ENCODE measurements around the gene URM1.

DNA sequence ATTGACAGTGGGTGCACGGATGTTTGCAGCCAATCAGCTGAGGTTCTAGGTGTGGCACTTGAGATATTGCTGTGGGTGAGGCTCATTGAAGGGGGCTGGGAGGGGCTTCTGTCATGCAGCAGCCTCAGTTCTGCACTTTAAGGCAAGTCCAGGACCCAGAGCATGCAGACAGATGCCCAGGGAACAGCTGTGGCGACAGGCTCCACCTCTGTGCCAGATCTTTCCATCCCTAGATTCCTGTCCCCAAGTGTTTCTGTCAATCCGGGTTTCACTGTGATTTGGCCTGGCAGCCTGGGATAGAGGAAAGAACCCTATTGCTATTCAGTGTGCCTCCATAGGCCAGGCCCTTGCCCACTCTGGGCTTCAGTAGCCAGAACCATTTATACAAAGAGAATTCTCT, 28.7 kb downstream of the URM1 start:
- TF ChIP-seq, protein P1, sequence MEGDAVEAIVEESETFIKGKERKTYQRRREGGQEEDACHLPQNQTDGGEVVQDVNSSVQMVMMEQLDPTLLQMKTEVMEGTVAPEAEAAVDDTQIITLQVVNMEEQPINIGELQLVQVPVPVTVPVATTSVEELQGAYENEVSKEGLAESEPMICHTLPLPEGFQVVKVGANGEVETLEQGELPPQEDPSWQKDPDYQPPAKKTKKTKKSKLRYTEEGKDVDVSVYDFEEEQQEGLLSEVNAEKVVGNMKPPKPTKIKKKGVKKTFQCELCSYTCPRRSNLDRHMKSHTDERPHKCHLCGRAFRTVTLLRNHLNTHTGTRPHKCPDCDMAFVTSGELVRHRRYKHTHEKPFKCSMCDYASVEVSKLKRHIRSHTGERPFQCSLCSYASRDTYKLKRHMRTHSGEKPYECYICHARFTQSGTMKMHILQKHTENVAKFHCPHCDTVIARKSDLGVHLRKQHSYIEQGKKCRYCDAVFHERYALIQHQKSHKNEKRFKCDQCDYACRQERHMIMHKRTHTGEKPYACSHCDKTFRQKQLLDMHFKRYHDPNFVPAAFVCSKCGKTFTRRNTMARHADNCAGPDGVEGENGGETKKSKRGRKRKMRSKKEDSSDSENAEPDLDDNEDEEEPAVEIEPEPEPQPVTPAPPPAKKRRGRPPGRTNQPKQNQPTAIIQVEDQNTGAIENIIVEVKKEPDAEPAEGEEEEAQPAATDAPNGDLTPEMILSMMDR (IDR thresholded peaks at IDR 0.05; ENCODE audit: low read length), result no peak
- no peak for TF ChIP-seq EZH2 (optimal IDR thresholded peaks at IDR 0.05; ENCODE audit: low read depth, low read length)
